VCaP (cell line): ENCODE measurements around the gene CDH13.

Experiments used
- H3K27ac ChIP-seq: fragments of 450-650 bp; 2 replicates; pipeline ENCODE4 v1.5.1; 2017
- TF ChIP-seq, protein P1 (sequence below): fragments of 450-650 bp; conservative IDR thresholded peaks from 2 replicates; pipeline ENCODE4 v1.5.1; 2017; ENCODE audit warnings: mild to moderate bottlenecking, moderate library complexity

CDH13 gene

DNA sequence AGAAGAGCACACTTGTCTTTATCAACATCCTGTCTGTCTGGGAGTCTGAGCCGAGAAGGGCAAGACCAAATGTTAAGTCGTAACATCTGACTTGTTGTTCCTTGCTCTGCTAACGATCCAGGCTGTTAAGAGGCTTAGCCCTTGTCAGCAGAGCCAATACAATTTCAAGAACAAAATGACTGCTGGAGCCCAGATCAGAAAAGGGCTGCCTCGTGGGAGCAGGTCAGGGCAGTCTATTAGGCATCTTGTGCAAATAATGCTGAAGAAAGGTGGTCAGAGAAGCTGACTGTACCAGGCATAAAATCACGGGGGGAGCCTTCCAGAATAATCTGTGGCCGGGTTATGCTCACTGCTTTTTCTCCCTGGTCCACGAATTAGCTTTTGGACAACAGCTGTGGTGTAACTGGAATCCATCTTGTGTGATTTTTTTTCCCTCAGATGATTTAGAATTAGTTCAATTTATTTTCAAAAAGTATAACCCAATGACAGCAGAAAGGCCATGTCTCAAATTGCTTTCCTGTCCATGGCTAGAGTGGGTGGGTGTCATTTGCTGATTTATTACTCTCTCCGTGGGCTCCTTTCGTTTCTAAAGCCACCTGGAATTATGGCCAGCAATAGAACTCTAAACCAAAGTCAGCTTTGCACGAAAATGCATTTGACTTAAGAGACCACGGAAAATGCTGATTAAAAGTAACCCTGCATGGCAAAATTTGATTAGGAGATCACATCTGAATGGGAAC lies 959.9 kb downstream of the CDH13 start:
- H3K27ac ChIP-seq: no peak overlapping the region
- TF ChIP-seq, protein P1, sequence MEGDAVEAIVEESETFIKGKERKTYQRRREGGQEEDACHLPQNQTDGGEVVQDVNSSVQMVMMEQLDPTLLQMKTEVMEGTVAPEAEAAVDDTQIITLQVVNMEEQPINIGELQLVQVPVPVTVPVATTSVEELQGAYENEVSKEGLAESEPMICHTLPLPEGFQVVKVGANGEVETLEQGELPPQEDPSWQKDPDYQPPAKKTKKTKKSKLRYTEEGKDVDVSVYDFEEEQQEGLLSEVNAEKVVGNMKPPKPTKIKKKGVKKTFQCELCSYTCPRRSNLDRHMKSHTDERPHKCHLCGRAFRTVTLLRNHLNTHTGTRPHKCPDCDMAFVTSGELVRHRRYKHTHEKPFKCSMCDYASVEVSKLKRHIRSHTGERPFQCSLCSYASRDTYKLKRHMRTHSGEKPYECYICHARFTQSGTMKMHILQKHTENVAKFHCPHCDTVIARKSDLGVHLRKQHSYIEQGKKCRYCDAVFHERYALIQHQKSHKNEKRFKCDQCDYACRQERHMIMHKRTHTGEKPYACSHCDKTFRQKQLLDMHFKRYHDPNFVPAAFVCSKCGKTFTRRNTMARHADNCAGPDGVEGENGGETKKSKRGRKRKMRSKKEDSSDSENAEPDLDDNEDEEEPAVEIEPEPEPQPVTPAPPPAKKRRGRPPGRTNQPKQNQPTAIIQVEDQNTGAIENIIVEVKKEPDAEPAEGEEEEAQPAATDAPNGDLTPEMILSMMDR: no peak

GRCh38 chr16:83587201-83587600 lies 960.4 kb downstream of the CDH13 start:
- no peak overlapping the region for H3K27ac ChIP-seq
- TF ChIP-seq, protein P1: no peak

DNA sequence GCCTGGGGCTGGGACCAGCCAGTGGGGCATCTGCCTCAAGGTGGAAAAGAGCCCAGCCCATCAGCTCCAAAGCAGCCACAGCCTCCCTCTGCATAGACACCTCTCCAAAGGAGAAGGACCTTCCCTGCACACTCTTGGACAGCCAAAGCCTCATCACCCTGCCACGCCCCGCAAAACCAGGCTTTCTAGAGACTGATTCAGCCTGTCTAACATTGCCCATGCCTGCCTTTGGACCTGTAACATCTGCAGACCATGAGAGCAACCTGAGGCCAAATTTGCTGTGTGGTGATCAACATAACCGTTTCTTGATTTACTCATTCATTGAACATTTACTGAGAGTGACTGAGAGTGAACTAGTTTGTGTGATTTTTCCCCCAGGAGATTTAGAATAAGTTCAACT lies 961.3 kb downstream of the CDH13 start:
- no peak overlapping the region for H3K27ac ChIP-seq
- TF ChIP-seq, protein P1: no peak

DNA sequence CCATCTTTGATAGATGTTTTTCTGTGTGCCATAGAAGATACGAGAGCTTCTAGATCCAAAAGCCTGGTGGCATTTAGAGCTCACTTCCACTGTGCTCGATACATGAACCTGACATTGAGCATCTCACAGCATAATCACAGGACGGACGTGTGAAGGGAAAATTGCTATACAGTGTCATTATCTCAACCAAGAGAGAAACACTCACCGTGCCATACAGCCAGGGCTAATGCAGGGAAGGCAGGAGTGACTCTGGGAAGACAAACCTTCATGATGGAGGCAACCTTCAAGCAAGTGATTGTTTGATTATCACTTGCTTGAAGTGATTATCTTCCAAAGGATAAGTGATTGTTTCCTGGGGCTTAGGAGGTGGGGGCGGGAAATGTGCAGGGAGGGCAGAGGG lies 962.8 kb downstream of the CDH13 start:
- H3K27ac ChIP-seq: no peak overlapping the region
- TF ChIP-seq, protein P1: no peak

DNA sequence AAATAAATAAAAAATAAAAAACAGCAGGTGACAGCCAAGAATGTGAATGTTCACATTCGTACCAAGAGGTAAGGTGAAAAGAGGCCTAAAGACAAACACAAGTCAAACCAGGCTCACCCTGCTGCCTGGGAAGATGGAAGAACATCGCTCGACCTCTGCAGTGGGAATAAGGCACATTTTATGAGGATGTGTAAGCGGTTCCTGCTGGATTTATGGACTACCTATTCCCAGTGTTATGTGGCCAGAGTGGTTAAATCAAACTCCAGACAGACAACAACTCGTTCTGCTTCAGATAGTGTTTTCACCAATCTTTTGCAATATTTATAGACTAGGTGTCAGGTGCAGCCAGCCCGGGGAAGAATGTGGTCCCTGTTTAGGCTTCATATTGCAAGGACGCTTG lies 966.0 kb downstream of the CDH13 start:
- H3K27ac ChIP-seq: no peak overlapping the region
- TF ChIP-seq, protein P1: no peak

- TF ChIP-seq, protein P1: no peak
- no peak overlapping the region for H3K27ac ChIP-seq
These were observed 973.2 kb downstream of the CDH13 start for GRCh38 chr16:83599789-83600462.

GRCh38 chr16:83602761-83603722 lies 976.3 kb downstream of the CDH13 start:
- H3K27ac ChIP-seq: no peak overlapping the region
- TF ChIP-seq, protein P1: no peak
